Stomach (tissue), 9 donors: ENCODE data around the gene ERBB4. TPM values are rescaled to one million over a fixed set of nuclear protein-coding genes. Genes with fewer than 3 reads are reported as not detected.
"Not testable (repeated sequence)": the region's sequence is repeated elsewhere in the genome, so short reads cannot be mapped to it uniquely, and the experiment has no call there.

Experiments used
- DNase-seq, 2 donors: peaks; one replicate each; pipeline versions ENCODE4 v3.0.0 to v3.0.0-alpha.2; 2013 to 2019
- H3K27ac ChIP-seq, 5 donors: fragments of 200-600 bp in 4 of 5; sonication (generic) in 4 of 5; one replicate each; pipeline ENCODE4 v1.5.1; 2013 to 2019; ENCODE audit warnings: mild to moderate bottlenecking in 1 of 5, moderate library complexity in 1 of 5
- H3K27me3 ChIP-seq, 3 donors: fragments of 200-600 bp; sonication (generic); one replicate each; pipeline ENCODE4 v1.5.1; 2017 to 2019; ENCODE audit warnings: mixed run types in 1 of 3
- H3K36me3 ChIP-seq, 4 donors: fragments of 200-600 bp; sonication (generic); 1 replicate in 3 of 4; 2 replicates in 1 of 4; pipeline ENCODE4 v1.5.1; 2016 to 2019
- H3K4me1 ChIP-seq, 4 donors: fragments of 200-600 bp; sonication (generic); one replicate each; pipeline ENCODE4 v1.5.1; 2016 to 2019
- H3K4me3 ChIP-seq, 4 donors: fragments of 200-600 bp; sonication (generic) in 3 of 4; one replicate each; pipeline ENCODE4 v1.5.1; 2016 to 2019; ENCODE audit warnings: mild to moderate bottlenecking in 1 of 4
- H3K9me3 ChIP-seq, 4 donors: fragments of 200-600 bp; sonication (generic); one replicate each; pipeline ENCODE4 v1.5.1; 2016 to 2019
- CTCF ChIP-seq, 7 experiments: fragments of 450-650 bp in 4 of 7; fragments of 200-600 bp in 3 of 7; sonication (generic) in 3 of 7; IDR thresholded peaks; one replicate each; pipeline ENCODE4 v1.5.1; 2016 to 2019; ENCODE audit warnings: antibody characterized with exemption in 7 of 7, control low read depth in 2 of 7, mild to moderate bottlenecking in 1 of 7
- EP300 ChIP-seq: sonication (generic); formaldehyde crosslinking; IDR thresholded peaks from one replicate; pipeline ENCODE4 v1.6.1; 2017; ENCODE audit warnings: antibody characterized with exemption
- POLR2A ChIP-seq, 4 donors: fragments of 450-650 bp; IDR thresholded peaks; one replicate each; pipeline ENCODE4 v1.6.1; 2016; ENCODE audit warnings: antibody characterized with exemption in 4 of 4, control low read depth in 2 of 4, mild to moderate bottlenecking in 1 of 4, moderate library complexity in 1 of 4
- POLR2AphosphoS5 ChIP-seq, 3 donors: sonication (generic); formaldehyde crosslinking; IDR thresholded peaks; one replicate each; pipeline ENCODE4 v1.6.1; 2016; ENCODE audit warnings: antibody characterized with exemption in 3 of 3
- WGBS, 5 donors: extraction: QIAGEN DNeasy Blood & Tissue Kit in 3 of 5; methylation state at CpG; one replicate each; pipeline versions ENCODE4 v1.1.5 to v1.1.7; 2013 to 2018; 5-methylcytosine and 5-hydroxymethylcytosine counted together
- intact Hi-C: fragments of 100-400 bp; cut with DNase I; formaldehyde crosslinking; loops from one replicate; pipeline ENCODE4 v1.15.1; 2023; ENCODE audit warnings: low total_unique reads
- polyA plus RNA-seq, 3 donors: library from polyadenylated mRNA; stranded (reverse); fragments of 200-250 nt; gene quantifications; one replicate each; pipeline ENCODE4 v1.2.3, GENCODE V29; 2013
- total RNA-seq, 5 donors: library from RNA; depleted of rRNA; stranded (reverse); fragments of >200 nt; gene quantifications; one replicate each; pipeline versions ENCODE4 v1.1.0 to v1.2.3, GENCODE V29; 2014 to 2016
- donor health status: healthy with polysubstance abuse.
- donor health status: Bipolar disorder and iron deficiency.
- donor health status: healthy.

The ERBB4 gene
- total and polyA plus RNA-seq, 8 donors, result 0.12 to 2.5 (median 0.45) TPM; not detected in 1

GRCh38 chr2:212488611-212489010 is 50.0 kb downstream of the ERBB4 start:
- Histone ChIP-seq H3K4me3 (no peak overlapping the region), H3K9me3 (no peaks in the 10 kb centered on the region), H3K27me3 (no peaks in the 10 kb centered on the region), H3K4me1 (no peaks in the 10 kb centered on the region), H3K27ac (no peak overlapping the region), H3K36me3 (no peaks in the 10 kb centered on the region)
- 81 to 93% (median 86%) methylated on average over 2 of the region's 2 CpGs for WGBS, 5 donors
- intact Hi-C loops, result no loop called here
- no peak for DNase-seq
- TF ChIP-seq CTCF (IDR thresholded peaks at IDR 0.05), result no peak
- TF ChIP-seq POLR2AphosphoS5 (IDR thresholded peaks at IDR 0.05), result no peak
- TF ChIP-seq POLR2A (IDR thresholded peaks at IDR 0.05), result no peak
- no peak for TF ChIP-seq EP300

DNA sequence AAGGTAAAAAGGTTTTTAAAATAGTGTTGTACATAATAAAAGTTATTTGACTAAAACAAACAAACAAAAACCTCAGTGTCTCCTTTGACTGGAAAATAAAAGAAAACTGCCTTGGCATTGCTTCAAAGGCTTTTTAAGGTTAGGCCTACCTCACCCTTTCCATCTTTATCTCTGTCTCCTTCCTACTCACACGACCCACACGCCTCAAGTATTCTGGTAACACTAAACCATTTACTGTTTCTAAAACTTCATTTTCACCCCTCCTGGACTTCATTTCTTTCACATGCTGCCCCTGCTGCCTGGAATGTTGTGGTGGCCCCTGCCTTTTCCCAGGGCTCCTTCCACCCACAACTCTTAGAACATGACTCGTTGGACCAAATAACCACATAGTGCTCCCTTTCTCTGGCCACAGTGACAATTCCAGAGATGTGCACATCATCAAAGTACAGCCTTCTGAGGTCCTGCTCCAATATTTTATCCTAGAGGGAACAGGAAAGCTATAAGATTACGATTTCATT is 54.0 kb downstream of the ERBB4 start:
- TF ChIP-seq CTCF (IDR thresholded peaks at IDR 0.05) (no peak), EP300 (no peak), POLR2A (IDR thresholded peaks at IDR 0.05) (no peak), POLR2AphosphoS5 (IDR thresholded peaks at IDR 0.05) (no peak)
- Histone ChIP-seq H3K27ac (no peak overlapping the region), H3K9me3 (no peaks in the 10 kb centered on the region), H3K4me1 (no peaks in the 10 kb centered on the region), H3K36me3 (no peaks in the 10 kb centered on the region), H3K4me3 (no peak overlapping the region), H3K27me3 (no peaks in the 10 kb centered on the region)
- intact Hi-C loops, result no loop called here
- WGBS, 5 donors, result 52 to 71% (median 56%) methylated on average over 4 of the region's 4 CpGs
- no peak for DNase-seq

GRCh38 chr2:212480447-212480846 is 58.2 kb downstream of the ERBB4 start:
- Histone ChIP-seq H3K9me3 (no peaks in the 10 kb centered on the region), H3K27me3 (no peaks in the 10 kb centered on the region), H3K4me3 (no peak overlapping the region), H3K27ac (no peak overlapping the region), H3K36me3 (no peaks in the 10 kb centered on the region), H3K4me1 (no peaks in the 10 kb centered on the region)
- TF ChIP-seq POLR2A (IDR thresholded peaks at IDR 0.05), result no peak
- no peak for TF ChIP-seq EP300
- WGBS, 5 donors, result 72 to 95% (median 81%) methylated on average over 1 of the region's 1 CpG
- no peak for DNase-seq
- intact Hi-C loops, result no loop called here

- no peak for TF ChIP-seq EP300
- TF ChIP-seq POLR2A (IDR thresholded peaks at IDR 0.05), result no peak
- no peak for TF ChIP-seq CTCF (IDR thresholded peaks at IDR 0.05)
- no peak for TF ChIP-seq POLR2AphosphoS5 (IDR thresholded peaks at IDR 0.05)
- no peak for DNase-seq
- Histone ChIP-seq H3K27ac (no peak overlapping the region), H3K4me1 (no peaks in the 10 kb centered on the region), H3K9me3 (no peaks in the 10 kb centered on the region), H3K4me3 (no peak overlapping the region), H3K36me3 (no peaks in the 10 kb centered on the region), H3K27me3 (no peaks in the 10 kb centered on the region)
- 80 to 86% (median 82%) methylated on average over 2 of the region's 2 CpGs for WGBS, 5 donors
- intact Hi-C loops, result no loop called here
These were observed 61.0 kb downstream of the ERBB4 start for GRCh38 chr2:212477571-212477970.

- 64 to 81% (median 72%) methylated on average over 1 of the region's 1 CpG for WGBS, 5 donors
- Histone ChIP-seq H3K27ac (no peak overlapping the region), H3K36me3 (no peaks in the 10 kb centered on the region), H3K27me3 (no peaks in the 10 kb centered on the region), H3K4me3 (no peak overlapping the region), H3K9me3 (no peaks in the 10 kb centered on the region), H3K4me1 (no peaks in the 10 kb centered on the region)
- no peak for DNase-seq
- TF ChIP-seq POLR2A (IDR thresholded peaks at IDR 0.05), result no peak
- no peak for TF ChIP-seq POLR2AphosphoS5 (IDR thresholded peaks at IDR 0.05)
- no peak for TF ChIP-seq CTCF (IDR thresholded peaks at IDR 0.05)
- no peak for TF ChIP-seq EP300
- intact Hi-C loops, result no loop called here
These were observed 65.4 kb downstream of the ERBB4 start for GRCh38 chr2:212473211-212473610.

GRCh38 chr2:212467551-212467950 is 71.1 kb downstream of the ERBB4 start:
- H3K4me3 ChIP-seq, H3K27ac ChIP-seq, H3K9me3 ChIP-seq, H3K27me3 ChIP-seq, H3K4me1 ChIP-seq, DNase-seq, H3K36me3 ChIP-seq, intact Hi-C loops: not testable (repeated sequence)
- 78 to 94% (median 81%) methylated on average over 2 of the region's 2 CpGs for WGBS, 5 donors
